22Rv1 (cell line): ENCODE measurements around the gene PID1.

ENCODE experiments used
- ZFX ChIP-seq: fragments of 450-650 bp; IDR thresholded peaks from 2 replicates; pipeline ENCODE4 v1.6.1; 2017; ENCODE audit warnings: antibody characterized with exemption, borderline replicate concordance
- TF ChIP-seq, protein P1 (sequence below): fragments of 450-650 bp; IDR thresholded peaks from 2 replicates; pipeline ENCODE4 v1.5.1; 2017; ENCODE audit warnings: mild to moderate bottlenecking

DNA sequence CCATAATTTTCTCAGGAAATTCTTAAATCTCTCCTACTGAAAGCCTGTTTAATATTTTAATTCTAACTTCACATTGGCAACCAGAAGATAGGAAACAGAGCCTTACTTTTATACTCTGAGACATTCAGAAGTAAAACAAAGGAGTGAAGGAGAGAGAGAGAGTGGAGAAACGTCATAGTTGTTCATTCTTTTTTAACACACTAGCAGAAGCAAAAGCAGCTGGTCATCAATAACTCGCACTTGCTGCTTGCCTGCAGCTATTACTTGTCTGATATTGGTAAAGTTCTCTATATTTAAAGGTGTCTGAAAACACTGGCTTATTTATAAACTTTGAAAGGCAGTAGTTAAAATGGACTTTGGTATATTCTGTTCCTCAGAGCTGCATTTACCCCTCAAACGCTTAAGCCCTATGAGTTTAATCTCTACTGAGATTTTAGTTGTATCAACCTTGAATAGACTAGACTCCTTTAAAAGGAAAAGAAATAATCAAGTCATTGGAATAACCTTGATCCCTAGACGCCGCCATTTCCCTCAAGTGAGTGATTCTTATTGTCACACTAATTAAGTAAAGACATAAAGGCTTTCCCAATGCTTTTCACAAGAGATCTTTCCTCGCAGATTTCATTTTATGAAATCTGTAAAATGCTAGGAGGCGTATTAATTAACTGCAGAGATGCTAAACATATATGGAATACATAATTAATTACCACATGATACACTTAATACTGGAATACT lies 182.0 kb downstream of the PID1 start:
- TF ChIP-seq, protein P1, sequence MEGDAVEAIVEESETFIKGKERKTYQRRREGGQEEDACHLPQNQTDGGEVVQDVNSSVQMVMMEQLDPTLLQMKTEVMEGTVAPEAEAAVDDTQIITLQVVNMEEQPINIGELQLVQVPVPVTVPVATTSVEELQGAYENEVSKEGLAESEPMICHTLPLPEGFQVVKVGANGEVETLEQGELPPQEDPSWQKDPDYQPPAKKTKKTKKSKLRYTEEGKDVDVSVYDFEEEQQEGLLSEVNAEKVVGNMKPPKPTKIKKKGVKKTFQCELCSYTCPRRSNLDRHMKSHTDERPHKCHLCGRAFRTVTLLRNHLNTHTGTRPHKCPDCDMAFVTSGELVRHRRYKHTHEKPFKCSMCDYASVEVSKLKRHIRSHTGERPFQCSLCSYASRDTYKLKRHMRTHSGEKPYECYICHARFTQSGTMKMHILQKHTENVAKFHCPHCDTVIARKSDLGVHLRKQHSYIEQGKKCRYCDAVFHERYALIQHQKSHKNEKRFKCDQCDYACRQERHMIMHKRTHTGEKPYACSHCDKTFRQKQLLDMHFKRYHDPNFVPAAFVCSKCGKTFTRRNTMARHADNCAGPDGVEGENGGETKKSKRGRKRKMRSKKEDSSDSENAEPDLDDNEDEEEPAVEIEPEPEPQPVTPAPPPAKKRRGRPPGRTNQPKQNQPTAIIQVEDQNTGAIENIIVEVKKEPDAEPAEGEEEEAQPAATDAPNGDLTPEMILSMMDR: no peak
- TF ChIP-seq ZFX: no peak
